Lower lobe of right lung (tissue), 2 donors: ENCODE data around the gene SNX27. TPM values are rescaled to one million over a fixed set of nuclear protein-coding genes. Genes with fewer than 3 reads are reported as not detected.

Source experiments
- ATAC-seq, 2 donors: fragments of 200-7000 bp; cut with Tn5 transposase; one replicate each; pipeline ENCODE4 v1.9.1; 2020 to 2022; ENCODE audit warnings: mild to moderate bottlenecking in 2 of 2, moderate library complexity in 2 of 2
- DNase-seq: peaks from one replicate; pipeline ENCODE4 v3.0.0-alpha.2; 2020
- H3K27ac ChIP-seq: fragments of 200-600 bp; one replicate; pipeline ENCODE4 v1.8.0; 2022
- H3K27me3 ChIP-seq: fragments of 200-600 bp; one replicate; pipeline ENCODE4 v1.8.0; 2022; ENCODE audit warnings: low read depth
- H3K36me3 ChIP-seq: fragments of 200-600 bp; one replicate; pipeline ENCODE4 v1.8.0; 2022; ENCODE audit warnings: mild to moderate bottlenecking
- H3K4me1 ChIP-seq: fragments of 200-600 bp; one replicate; pipeline ENCODE4 v1.8.0; 2022
- H3K4me3 ChIP-seq: fragments of 200-600 bp; one replicate; pipeline ENCODE4 v1.8.0; 2022; ENCODE audit warnings: mild to moderate bottlenecking
- H3K9me3 ChIP-seq: fragments of 200-600 bp; one replicate; pipeline ENCODE4 v1.8.0; 2022
- intact Hi-C: fragments of 100-400 bp; cut with DNase I; formaldehyde crosslinking; loops from one replicate; pipeline ENCODE4 v1.11.0; 2022
- total RNA-seq: library from RNA; stranded (reverse); fragmentation: NEBNext Ultra II Directional; extraction: Animal tissue kit (Norgen Biotek cat#: 25700); gene quantifications from one replicate; pipeline ENCODE4 v1.2.1, GENCODE V29; 2021
- TF ChIP-seq, protein P1 (sequence below): fragments of 200-600 bp; IDR thresholded peaks from one replicate; pipeline ENCODE4 v1.8.0; 2022; ENCODE audit warnings: antibody characterized with exemption, mild to moderate bottlenecking
- donor health status: DM: no; HTN: yes; CAD: no; lungs with severe emphysema.

The SNX27 gene
- total RNA-seq, 1 donor from 2014 or later, result 66.5 TPM

DNA sequence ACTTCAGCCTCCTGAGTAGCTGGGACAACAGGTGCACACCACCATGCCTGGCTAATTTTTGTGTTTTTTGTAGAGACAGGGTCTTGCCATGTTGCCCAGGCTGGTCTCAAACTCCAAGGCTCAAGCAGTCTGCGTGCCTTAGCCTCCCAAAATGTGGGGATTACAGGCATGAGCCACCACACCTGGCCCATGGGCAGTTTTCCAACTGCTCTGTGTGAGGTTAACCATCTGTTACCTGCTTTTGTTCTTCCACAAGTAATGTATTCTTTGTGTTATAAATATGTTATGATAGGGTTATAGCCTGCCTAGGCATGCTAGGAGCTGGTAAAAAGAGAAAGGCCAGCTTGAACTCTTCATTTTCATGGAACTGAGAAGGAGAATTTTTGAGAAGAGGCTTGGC, 41.0 kb upstream of the SNX27 start:
- no peak for DNase-seq
- Histone ChIP-seq H3K4me1 (no peaks in the 10 kb centered on the region), H3K36me3 (peaks cover 60% of the 10 kb centered on the region), H3K9me3 (no peaks in the 10 kb centered on the region), H3K27me3 (no peaks in the 10 kb centered on the region), H3K4me3 (no peak overlapping the region), H3K27ac (no peak overlapping the region)
- intact Hi-C loops, result no loop called here
- ATAC-seq, result no peak
- TF ChIP-seq, protein P1, sequence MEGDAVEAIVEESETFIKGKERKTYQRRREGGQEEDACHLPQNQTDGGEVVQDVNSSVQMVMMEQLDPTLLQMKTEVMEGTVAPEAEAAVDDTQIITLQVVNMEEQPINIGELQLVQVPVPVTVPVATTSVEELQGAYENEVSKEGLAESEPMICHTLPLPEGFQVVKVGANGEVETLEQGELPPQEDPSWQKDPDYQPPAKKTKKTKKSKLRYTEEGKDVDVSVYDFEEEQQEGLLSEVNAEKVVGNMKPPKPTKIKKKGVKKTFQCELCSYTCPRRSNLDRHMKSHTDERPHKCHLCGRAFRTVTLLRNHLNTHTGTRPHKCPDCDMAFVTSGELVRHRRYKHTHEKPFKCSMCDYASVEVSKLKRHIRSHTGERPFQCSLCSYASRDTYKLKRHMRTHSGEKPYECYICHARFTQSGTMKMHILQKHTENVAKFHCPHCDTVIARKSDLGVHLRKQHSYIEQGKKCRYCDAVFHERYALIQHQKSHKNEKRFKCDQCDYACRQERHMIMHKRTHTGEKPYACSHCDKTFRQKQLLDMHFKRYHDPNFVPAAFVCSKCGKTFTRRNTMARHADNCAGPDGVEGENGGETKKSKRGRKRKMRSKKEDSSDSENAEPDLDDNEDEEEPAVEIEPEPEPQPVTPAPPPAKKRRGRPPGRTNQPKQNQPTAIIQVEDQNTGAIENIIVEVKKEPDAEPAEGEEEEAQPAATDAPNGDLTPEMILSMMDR, result no peak

DNA sequence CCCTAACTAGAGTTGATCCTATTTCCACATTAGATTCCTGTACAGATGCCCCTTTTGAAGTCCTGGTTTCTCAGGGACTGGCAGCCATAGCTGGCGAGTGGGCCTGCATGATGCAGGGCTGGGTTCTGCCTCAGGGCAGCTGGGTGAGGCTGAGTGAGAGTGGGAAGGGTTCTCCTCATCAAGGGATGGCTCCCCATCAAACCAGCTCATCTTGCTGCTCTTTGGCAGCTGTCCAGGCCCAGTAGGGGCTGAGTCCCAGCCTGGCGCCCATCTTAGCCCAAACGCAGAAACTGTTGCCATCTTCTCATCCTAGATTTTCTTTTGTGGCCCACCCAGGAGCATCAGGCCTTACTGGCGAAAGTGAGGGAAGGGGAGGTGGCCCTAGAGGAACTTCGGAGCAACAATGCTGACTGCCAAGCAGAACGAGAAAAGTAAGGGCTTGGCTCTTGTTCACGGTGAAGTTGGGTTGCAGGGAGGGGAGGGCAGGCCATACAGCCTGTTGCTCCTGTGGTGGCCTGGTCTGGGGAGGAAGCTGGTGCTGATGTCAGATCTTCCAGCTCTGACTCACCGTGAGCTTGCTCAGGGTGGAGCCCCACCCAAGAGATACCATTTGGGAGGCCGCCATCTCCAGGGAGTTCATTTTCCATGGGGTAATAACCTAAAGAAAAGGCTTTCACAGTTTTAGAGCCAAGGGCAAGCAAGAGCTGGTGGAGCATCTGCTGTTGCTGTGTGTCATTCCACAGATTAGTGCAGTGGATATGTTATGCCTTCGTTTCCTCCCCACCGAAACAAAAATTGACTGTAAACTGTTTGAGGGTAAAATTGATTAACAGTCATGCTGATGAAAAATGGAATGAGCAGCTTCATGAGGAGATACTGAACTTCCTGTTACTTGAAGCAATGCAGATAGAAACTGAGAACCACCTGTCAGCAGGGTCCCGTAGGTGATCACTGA, 37.0 kb upstream of the SNX27 start:
- DNase-seq, result no peak
- no peaks in the 10 kb centered on the region for H3K27me3 ChIP-seq
- no peaks in the 10 kb centered on the region for H3K9me3 ChIP-seq
- H3K4me1 ChIP-seq, result no peaks in the 10 kb centered on the region
- no peak overlapping the region for H3K27ac ChIP-seq
- peak in 1 of 2 donors; percentile 35 for ATAC-seq
- no peak overlapping the region for H3K4me3 ChIP-seq
- intact Hi-C loops, result no loop called here
- TF ChIP-seq, protein P1, result no peak
- H3K36me3 ChIP-seq, result peaks cover 62% of the 10 kb centered on the region

GRCh38 chr1:151577173-151577572, 34.7 kb upstream of the SNX27 start:
- Histone ChIP-seq H3K36me3 (peaks cover 67% of the 10 kb centered on the region), H3K9me3 (no peaks in the 10 kb centered on the region), H3K4me3 (no peak overlapping the region), H3K4me1 (no peaks in the 10 kb centered on the region), H3K27me3 (no peaks in the 10 kb centered on the region), H3K27ac (no peak overlapping the region)
- TF ChIP-seq, protein P1, result no peak
- intact Hi-C loops, result no loop called here
- DNase-seq (no peak), ATAC-seq (no peak)

GRCh38 chr1:151578941-151579340, 32.9 kb upstream of the SNX27 start:
- Histone ChIP-seq H3K9me3 (no peaks in the 10 kb centered on the region), H3K4me3 (no peak overlapping the region), H3K4me1 (no peaks in the 10 kb centered on the region), H3K27ac (no peak overlapping the region), H3K36me3 (peaks cover 61% of the 10 kb centered on the region), H3K27me3 (no peaks in the 10 kb centered on the region)
- TF ChIP-seq, protein P1, result no peak
- DNase-seq (no peak), ATAC-seq (no peak)
- intact Hi-C loops, result no loop called here

GRCh38 chr1:151579436-151580225, 32.2 kb upstream of the SNX27 start:
- ATAC-seq (no peak), DNase-seq (no peak)
- H3K9me3 ChIP-seq, result no peaks in the 10 kb centered on the region
- no peak overlapping the region for H3K27ac ChIP-seq
- peaks cover 56% of the 10 kb centered on the region for H3K36me3 ChIP-seq
- no peaks in the 10 kb centered on the region for H3K27me3 ChIP-seq
- H3K4me1 ChIP-seq, result no peaks in the 10 kb centered on the region
- TF ChIP-seq, protein P1, result no peak
- intact Hi-C loops, result no loop called here
- no peak overlapping the region for H3K4me3 ChIP-seq
